HCT116 (cell line): ENCODE results near the gene KBTBD13.

Source experiments
- POLR2A ChIP-seq: IDR thresholded peaks from 2 replicates; pipeline ENCODE4 v1.7.0; 2011; ENCODE audit warnings: borderline replicate concordance; ENCODE audit not compliant: insufficient read depth, insufficient read length; ENCODE audit errors: extremely low read depth
- TF ChIP-seq, protein P1 (sequence below): IDR thresholded peaks from 2 replicates; pipeline ENCODE4 v1.6.1; 2012
- TF ChIP-seq, protein P2 (sequence below), 3 experiments: fragments of 200-600 bp in 1 of 3; sonication (generic) in 1 of 3; IDR thresholded peaks in 2 of 3; conservative IDR thresholded peaks in 1 of 3; 2 replicates each; pipeline ENCODE4 v1.5.1; 2012 to 2017; ENCODE audit warnings: low read depth in 2 of 3, low read length in 2 of 3, antibody characterized with exemption in 1 of 3, borderline replicate concordance in 1 of 3, control low read depth in 1 of 3, mild to moderate bottlenecking in 1 of 3, mixed read lengths in 1 of 3, mixed run types in 1 of 3, moderate library complexity in 1 of 3; ENCODE audit not compliant: insufficient read depth in 1 of 3

DNA sequence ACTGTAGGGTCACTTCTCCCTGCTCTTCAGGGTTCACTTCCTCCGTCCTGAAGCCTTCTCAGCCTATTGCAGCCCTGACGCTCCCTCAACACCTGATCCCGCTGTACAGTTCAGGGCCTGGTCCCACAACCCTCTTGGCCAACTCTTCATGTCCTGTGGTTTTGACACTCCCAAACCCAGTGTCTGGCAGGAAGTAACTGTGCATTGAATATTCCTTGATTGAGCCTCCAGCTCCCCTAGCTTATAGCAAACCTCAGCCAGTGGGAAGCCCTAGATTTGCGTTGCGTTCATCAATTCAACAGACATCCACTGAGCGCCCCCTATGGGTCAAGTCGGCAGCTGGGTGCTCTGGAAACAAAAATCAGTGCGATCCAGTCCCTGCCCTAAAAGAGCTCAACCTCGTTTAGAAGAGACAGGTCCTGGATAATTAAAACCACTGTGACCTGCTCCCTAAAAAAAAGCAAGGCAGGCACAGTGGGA, 24.9 kb downstream of the KBTBD13 start:
- TF ChIP-seq, protein P1, sequence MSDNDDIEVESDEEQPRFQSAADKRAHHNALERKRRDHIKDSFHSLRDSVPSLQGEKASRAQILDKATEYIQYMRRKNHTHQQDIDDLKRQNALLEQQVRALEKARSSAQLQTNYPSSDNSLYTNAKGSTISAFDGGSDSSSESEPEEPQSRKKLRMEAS, result no peak
- TF ChIP-seq POLR2A, result no peak
- TF ChIP-seq, protein P2, sequence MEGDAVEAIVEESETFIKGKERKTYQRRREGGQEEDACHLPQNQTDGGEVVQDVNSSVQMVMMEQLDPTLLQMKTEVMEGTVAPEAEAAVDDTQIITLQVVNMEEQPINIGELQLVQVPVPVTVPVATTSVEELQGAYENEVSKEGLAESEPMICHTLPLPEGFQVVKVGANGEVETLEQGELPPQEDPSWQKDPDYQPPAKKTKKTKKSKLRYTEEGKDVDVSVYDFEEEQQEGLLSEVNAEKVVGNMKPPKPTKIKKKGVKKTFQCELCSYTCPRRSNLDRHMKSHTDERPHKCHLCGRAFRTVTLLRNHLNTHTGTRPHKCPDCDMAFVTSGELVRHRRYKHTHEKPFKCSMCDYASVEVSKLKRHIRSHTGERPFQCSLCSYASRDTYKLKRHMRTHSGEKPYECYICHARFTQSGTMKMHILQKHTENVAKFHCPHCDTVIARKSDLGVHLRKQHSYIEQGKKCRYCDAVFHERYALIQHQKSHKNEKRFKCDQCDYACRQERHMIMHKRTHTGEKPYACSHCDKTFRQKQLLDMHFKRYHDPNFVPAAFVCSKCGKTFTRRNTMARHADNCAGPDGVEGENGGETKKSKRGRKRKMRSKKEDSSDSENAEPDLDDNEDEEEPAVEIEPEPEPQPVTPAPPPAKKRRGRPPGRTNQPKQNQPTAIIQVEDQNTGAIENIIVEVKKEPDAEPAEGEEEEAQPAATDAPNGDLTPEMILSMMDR (IDR thresholded peaks at IDR 0.05 in 2 of 3, conservative IDR thresholded peaks at IDR 0.05 in 1 of 3; ENCODE audit: borderline replicate concordance in 1 of 3, insufficient read depth in 1 of 3, low read depth in 2 of 3, low read length in 2 of 3), result peak; percentile 69 to 92 (median 84)
